Suprapubic skin (tissue), 4 donors: ENCODE data around the gene PDE4B. TPM values are rescaled to one million over a fixed set of nuclear protein-coding genes. Genes with fewer than 3 reads are reported as not detected.

Source experiments
- DNase-seq, 2 donors: peaks; one replicate each; pipeline ENCODE4 v3.0.0-alpha.2; 2019; ENCODE audit warnings: low spot score in 2 of 2
- H3K27ac ChIP-seq: fragments of 200-600 bp; sonication (generic); one replicate; pipeline ENCODE4 v1.5.1; 2019
- H3K27me3 ChIP-seq: fragments of 200-600 bp; sonication (generic); one replicate; pipeline ENCODE4 v1.5.1; 2019
- H3K36me3 ChIP-seq: fragments of 200-600 bp; sonication (generic); one replicate; pipeline ENCODE4 v1.5.1; 2019
- H3K4me1 ChIP-seq: fragments of 200-600 bp; sonication (generic); one replicate; pipeline ENCODE4 v1.5.1; 2019
- H3K4me3 ChIP-seq: fragments of 200-600 bp; sonication (generic); one replicate; pipeline ENCODE4 v1.5.1; 2019; ENCODE audit warnings: mild to moderate bottlenecking
- H3K9me3 ChIP-seq: fragments of 200-600 bp; sonication (generic); one replicate; pipeline ENCODE4 v1.5.1; 2019
- CTCF ChIP-seq, 2 donors: fragments of 200-600 bp in 1 of 2; fragments of 450-650 bp in 1 of 2; sonication (generic) in 1 of 2; IDR thresholded peaks; one replicate each; pipeline ENCODE4 v1.5.1; 2016 to 2019; ENCODE audit warnings: antibody characterized with exemption in 2 of 2, mild to moderate bottlenecking in 1 of 2, moderate library complexity in 1 of 2
- EP300 ChIP-seq: sonication (generic); formaldehyde crosslinking; IDR thresholded peaks from one replicate; pipeline ENCODE4 v1.6.1; 2017; ENCODE audit warnings: antibody characterized with exemption
- POLR2A ChIP-seq, 2 donors: fragments of 450-650 bp; IDR thresholded peaks; one replicate each; pipeline ENCODE4 v1.6.1; 2017; ENCODE audit warnings: antibody characterized with exemption in 2 of 2, mild to moderate bottlenecking in 2 of 2, moderate library complexity in 2 of 2
- POLR2AphosphoS5 ChIP-seq, 3 donors: sonication (generic); formaldehyde crosslinking; IDR thresholded peaks; one replicate each; pipeline ENCODE4 v1.6.1; 2017; ENCODE audit warnings: antibody characterized with exemption in 3 of 3
- WGBS: methylation state at CpG from one replicate; pipeline ENCODE4 v1.1.5; 2018; 5-methylcytosine and 5-hydroxymethylcytosine counted together
- total RNA-seq, 4 donors: library from RNA; depleted of rRNA; stranded (reverse); fragments of >200 nt; gene quantifications; one replicate each; pipeline ENCODE4 v1.1.0, GENCODE V29; 2016

Gene PDE4B
- total RNA-seq, 4 donors from 2014 or later: 14.2 to 27.6 (median 16.7) TPM

- no peak overlapping the region for H3K4me3 ChIP-seq
- DNase-seq: no peak
- TF ChIP-seq POLR2AphosphoS5 (IDR thresholded peaks at IDR 0.05) (no peak), POLR2A (IDR thresholded peaks at IDR 0.05) (no peak), EP300 (no peak), CTCF (IDR thresholded peaks at IDR 0.05) (no peak)
- H3K9me3 ChIP-seq: no peaks in the 10 kb centered on the region
- H3K4me1 ChIP-seq: peaks cover 35% of the 10 kb centered on the region
- no peaks in the 10 kb centered on the region for H3K27me3 ChIP-seq
- WGBS: 90% methylated on average over 2 of the region's 2 CpGs
- no peaks in the 10 kb centered on the region for H3K36me3 ChIP-seq
- H3K27ac ChIP-seq: no peak overlapping the region
Measured at GRCh38 chr1:66346057-66346795, 553.5 kb downstream of the PDE4B start.

GRCh38 chr1:66346873-66347272 is 554.2 kb downstream of the PDE4B start:
- TF ChIP-seq CTCF (IDR thresholded peaks at IDR 0.05): no peak
- TF ChIP-seq EP300: no peak
- TF ChIP-seq POLR2A (IDR thresholded peaks at IDR 0.05): no peak
- no peak for TF ChIP-seq POLR2AphosphoS5 (IDR thresholded peaks at IDR 0.05)
- no peak for DNase-seq
- H3K27ac ChIP-seq: no peak overlapping the region
- WGBS: 94% methylated on average over 3 of the region's 3 CpGs
- H3K36me3 ChIP-seq: no peaks in the 10 kb centered on the region
- H3K9me3 ChIP-seq: no peaks in the 10 kb centered on the region
- no peak overlapping the region for H3K4me3 ChIP-seq
- H3K27me3 ChIP-seq: no peaks in the 10 kb centered on the region
- peaks cover 35% of the 10 kb centered on the region for H3K4me1 ChIP-seq

GRCh38 chr1:66348776-66349175 is 556.1 kb downstream of the PDE4B start:
- no peaks in the 10 kb centered on the region for H3K27me3 ChIP-seq
- H3K36me3 ChIP-seq: no peaks in the 10 kb centered on the region
- WGBS: 61% methylated on average over 1 of the region's 1 CpG
- H3K4me3 ChIP-seq: no peak overlapping the region
- H3K27ac ChIP-seq: peak overlapping the region; percentile 65
- DNase-seq: no peak
- H3K9me3 ChIP-seq: no peaks in the 10 kb centered on the region
- peaks cover 48% of the 10 kb centered on the region for H3K4me1 ChIP-seq
- TF ChIP-seq POLR2AphosphoS5 (IDR thresholded peaks at IDR 0.05) (no peak), EP300 (no peak)

DNA sequence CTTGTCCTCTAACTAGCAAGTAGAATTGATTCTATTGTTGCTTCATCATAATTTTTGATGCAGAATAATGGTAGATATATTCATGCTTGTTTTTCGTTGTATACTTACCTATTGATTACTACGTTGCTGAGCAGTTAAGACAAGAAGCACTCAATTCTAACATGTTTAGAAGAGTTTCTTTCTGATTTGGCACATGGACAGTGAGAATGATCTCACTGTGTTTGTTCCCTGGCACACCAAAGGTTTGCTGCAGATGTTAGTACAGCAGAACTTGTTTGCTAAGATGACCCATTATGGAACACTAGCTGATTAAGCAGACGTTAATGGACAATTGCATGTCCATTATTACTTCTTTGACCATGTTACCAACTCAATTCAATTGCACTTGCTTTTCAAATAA is 556.5 kb downstream of the PDE4B start:
- no peak for DNase-seq

GRCh38 chr1:66350001-66350547 is 557.4 kb downstream of the PDE4B start:
- 38% methylated on average over 6 of the region's 6 CpGs for WGBS
- peak overlapping the region; percentile 2 for H3K4me3 ChIP-seq
- H3K27me3 ChIP-seq: no peaks in the 10 kb centered on the region
- peak overlapping the region; percentile 65 for H3K27ac ChIP-seq
- no peak for TF ChIP-seq EP300
- no peak for TF ChIP-seq POLR2AphosphoS5 (IDR thresholded peaks at IDR 0.05)
- no peak for TF ChIP-seq POLR2A (IDR thresholded peaks at IDR 0.05)
- no peak for TF ChIP-seq CTCF (IDR thresholded peaks at IDR 0.05)
- H3K36me3 ChIP-seq: no peaks in the 10 kb centered on the region
- DNase-seq: no peak
- peaks cover 52% of the 10 kb centered on the region for H3K4me1 ChIP-seq
- H3K9me3 ChIP-seq: no peaks in the 10 kb centered on the region

More for the DNA sequence above, 556.5 kb downstream of the PDE4B start:
- H3K27me3 ChIP-seq: no peaks in the 10 kb centered on the region
- peak overlapping the region; percentile 65 for H3K27ac ChIP-seq
- no peaks in the 10 kb centered on the region for H3K9me3 ChIP-seq
- 32% methylated on average over 3 of the region's 3 CpGs for WGBS
- no peaks in the 10 kb centered on the region for H3K36me3 ChIP-seq
- H3K4me1 ChIP-seq: peaks cover 50% of the 10 kb centered on the region
- peak overlapping the region; percentile 2 for H3K4me3 ChIP-seq
- TF ChIP-seq POLR2A (IDR thresholded peaks at IDR 0.05): no peak
- TF ChIP-seq EP300: no peak
- TF ChIP-seq CTCF (IDR thresholded peaks at IDR 0.05): no peak
- TF ChIP-seq POLR2AphosphoS5 (IDR thresholded peaks at IDR 0.05): no peak
